ENCODE measurements around the gene ZNF76.

The ZNF76 gene

GRCh38 chr6:35272005-35272404 is 12.5 kb downstream of the ZNF76 start:
- no peak for DNase-seq

GRCh38 chr6:35273822-35274559 is 14.5 kb downstream of the ZNF76 start:
- DNase-seq, result no peak

- no peak for DNase-seq
These were observed 16.3 kb downstream of the ZNF76 start for GRCh38 chr6:35275744-35276260.

GRCh38 chr6:35278708-35279107 is 19.2 kb downstream of the ZNF76 start:
- DNase-seq, result no peak

GRCh38 chr6:35280903-35281302 is 21.4 kb downstream of the ZNF76 start:
- no peak for DNase-seq

- DNase-seq, result no peak
These were observed 22.9 kb downstream of the ZNF76 start for GRCh38 chr6:35282472-35282871.

- no peak for DNase-seq
These were observed 23.8 kb downstream of the ZNF76 start for GRCh38 chr6:35283361-35283760.

GRCh38 chr6:35287671-35288396 is 28.3 kb downstream of the ZNF76 start:
- DNase-seq, result peak; percentile 10

GRCh38 chr6:35288834-35289233 is 29.3 kb downstream of the ZNF76 start:
- DNase-seq, result no peak

GRCh38 chr6:35291491-35291890 is 32.0 kb downstream of the ZNF76 start:
- no peak for DNase-seq

- DNase-seq, result no peak
These were observed 33.0 kb downstream of the ZNF76 start for GRCh38 chr6:35292494-35292893.

GRCh38 chr6:35293681-35294080 is 34.1 kb downstream of the ZNF76 start:
- no peak for DNase-seq

- no peak for DNase-seq
These were observed 34.9 kb downstream of the ZNF76 start for GRCh38 chr6:35294308-35294945.

- DNase-seq, result no peak
These were observed 35.5 kb downstream of the ZNF76 start for GRCh38 chr6:35295036-35295435.

- no peak for DNase-seq
These were observed 36.2 kb downstream of the ZNF76 start for GRCh38 chr6:35295521-35296315.

GRCh38 chr6:35296931-35297600 is 37.5 kb downstream of the ZNF76 start:
- DNase-seq, result no peak

GRCh38 chr6:35297601-35298481 is 38.3 kb downstream of the ZNF76 start, which contains the start of gene DEF6:
TSS of gene DEF6 (plus strand) at chr6:35297818. CDS start at chr6:35297857, 39 bp downstream.
- peak; percentile 81 for DNase-seq

- DNase-seq, result no peak
These were observed 39.1 kb downstream of the ZNF76 start for GRCh38 chr6:35298625-35299140.

- DNase-seq, result no peak
These were observed 40.1 kb downstream of the ZNF76 start for GRCh38 chr6:35299674-35300073.

- DNase-seq, result no peak
These were observed 41.3 kb downstream of the ZNF76 start for GRCh38 chr6:35300848-35301247.
